OCI-LY7 (cell line): Measurements from ENCODE around the gene SLIT3. TPM values are rescaled to one million over a fixed set of nuclear protein-coding genes. Genes with fewer than 3 reads are reported as not detected.
A peak's percentile ranks its signal among the peaks of the same experiment; 100 is the strongest.

Source experiments
- BruUV-seq: library from RNA; stranded (reverse); fragments of 400-500 nt; replicated peaks from 2 replicates; lab custom pipeline; 2021; lab: Mats Ljungman, UMichigan
- CTCF ChIA-PET: fragments of 300-600 bp; sonication (Branson Sonifier 250); formaldehyde crosslinking; loops from one replicate; lab custom pipeline; 2022; ENCODE audit warnings: antibody characterized with exemption; ENCODE audit not compliant: unreplicated experiment; lab: Charles Lee
- POLR2A ChIA-PET: fragments of 300-600 bp; sonication (Branson Sonifier 250); formaldehyde crosslinking; loops from one replicate; lab custom pipeline; 2022; ENCODE audit warnings: antibody characterized with exemption; lab: Charles Lee
- DNase-seq: peaks from one replicate; pipeline ENCODE4 v3.0.0-alpha.2; 2015; ENCODE audit warnings: low spot score
- H2AFZ ChIP-seq: fragments of 200-600 bp; sonication (generic), shearing (Covaris generic); 2 replicates; pipeline ENCODE4 v1.6.1; 2014; ENCODE audit warnings: mild to moderate bottlenecking, antibody characterized with exemption, low read length, moderate library complexity
- H3K27ac ChIP-seq: fragments of 200-600 bp; sonication (generic); 2 replicates; pipeline ENCODE4 v1.5.1; 2014; ENCODE audit warnings: mixed run types, low read depth, mild to moderate bottlenecking, moderate library complexity, low read length, inconsistent platforms; ENCODE audit not compliant: poor library complexity, severe bottlenecking
- H3K36me3 ChIP-seq: fragments of 200-600 bp; sonication (generic); 2 replicates; pipeline ENCODE4 v1.6.1; 2014; ENCODE audit warnings: mild to moderate bottlenecking, antibody characterized with exemption, low read length, moderate library complexity, mixed read lengths; ENCODE audit not compliant: insufficient read depth
- H3K4me1 ChIP-seq: fragments of 200-600 bp; sonication (generic); 2 replicates; pipeline ENCODE4 v1.5.1; 2014; ENCODE audit warnings: mild to moderate bottlenecking, low read length; ENCODE audit not compliant: insufficient read depth, poor library complexity, severe bottlenecking
- H3K4me2 ChIP-seq: fragments of 200-600 bp; sonication (generic); 2 replicates; pipeline ENCODE4 v1.6.1; 2014; ENCODE audit warnings: mild to moderate bottlenecking, low read length
- H3K4me3 ChIP-seq: fragments of 200-600 bp; sonication (generic); 2 replicates; pipeline ENCODE4 v1.5.1; 2014; ENCODE audit warnings: mild to moderate bottlenecking, low read depth, low read length; ENCODE audit not compliant: poor library complexity, severe bottlenecking
- H3K79me2 ChIP-seq: fragments of 200-600 bp; sonication (generic); 2 replicates; pipeline ENCODE4 v1.6.1; 2016; ENCODE audit warnings: low read depth, mild to moderate bottlenecking, low read length, moderate library complexity, mixed read lengths; ENCODE audit not compliant: insufficient read depth
- H3K9me2 ChIP-seq: fragments of 200-600 bp; sonication (generic); 2 replicates; pipeline ENCODE4 v1.6.1; 2016; ENCODE audit warnings: mild to moderate bottlenecking, low read length, mixed read lengths; ENCODE audit not compliant: insufficient read depth
- H3K9me3 ChIP-seq: fragments of 200-600 bp; sonication (generic); 2 replicates; pipeline ENCODE4 v1.6.1; 2014; ENCODE audit warnings: mild to moderate bottlenecking, mixed run types, low read length, mixed read lengths
- H4K20me1 ChIP-seq: fragments of 200-600 bp; sonication (generic); 2 replicates; pipeline ENCODE4 v1.6.1; 2014; ENCODE audit warnings: mild to moderate bottlenecking, antibody characterized with exemption, low read length, moderate library complexity, mixed read lengths; ENCODE audit not compliant: insufficient read depth
- CTCF ChIP-seq: fragments of 200-600 bp; sonication (generic); conservative IDR thresholded peaks from 2 replicates; pipeline ENCODE4 v1.5.1; 2014; ENCODE audit warnings: mild to moderate bottlenecking, antibody characterized with exemption, low read length, moderate library complexity, mixed read lengths
- EZH2phosphoT487 ChIP-seq: fragments of 200-600 bp; sonication (generic); IDR thresholded peaks from 2 replicates; pipeline ENCODE4 v1.6.1; 2018; ENCODE audit warnings: low read depth, borderline replicate concordance, mild to moderate bottlenecking, mixed run types, antibody characterized with exemption, low read length, moderate library complexity, mixed read lengths
- intact Hi-C: fragments of 100-400 bp; cut with micrococcal nuclease; formaldehyde crosslinking; loops from one replicate; pipeline ENCODE4 v1.10.0; 2022; ENCODE audit not compliant: unreplicated experiment
- total RNA-seq, 2 experiments: library from RNA; depleted of rRNA in 1 of 2; stranded (reverse); fragments of >200 nt in 1 of 2; shearing (Covaris generic) in 1 of 2; gene quantifications; 2 replicates each; pipeline ENCODE4 v1.2.3, GENCODE V29; 2014 to 2022

Gene SLIT3
- total RNA-seq, 2 experiments from 2014 or later: not detected

- no peak for DNase-seq
- ChIA-PET CTCF (no interaction called here), POLR2A (interaction anchor here (0.7 to 1.0 kb wide), 2 partner anchors 14 to 1706 kb away, joined by 3 to 4 read pairs; no protein-coding TSS in a partner anchor)
- H3K4me3 ChIP-seq: no peak overlapping the region
- H2AFZ ChIP-seq: no peak overlapping the region
- BruUV-seq: no TSS peak
- no peak for TF ChIP-seq CTCF
- H3K79me2 ChIP-seq: no peaks in the 10 kb centered on the region
- H3K9me3 ChIP-seq: 0 out of 2 replicates have a peak, but pooled peaks cover 4% of the 10 kb centered on the region
- H3K4me1 ChIP-seq: no peaks in the 10 kb centered on the region
- no peaks in the 10 kb centered on the region for H3K9me2 ChIP-seq
- H3K4me2 ChIP-seq: no peak overlapping the region
- H4K20me1 ChIP-seq: no peaks in the 10 kb centered on the region; the same call in 1 of the 2 replicates
- no peak overlapping the region for H3K27ac ChIP-seq
- intact Hi-C loops: no loop called here
- no peaks in the 10 kb centered on the region for H3K36me3 ChIP-seq
Observed at GRCh38 chr5:169161022-169161680, 139.8 kb downstream of the SLIT3 start.

GRCh38 chr5:169160405-169160901, 140.5 kb downstream of the SLIT3 start:
- intact Hi-C loops: no loop called here

More at GRCh38 chr5:169160405-169160901, 140.5 kb downstream of the SLIT3 start:
- no peak overlapping the region for H2AFZ ChIP-seq
- no peak overlapping the region for H3K27ac ChIP-seq
- 0 out of 2 replicates have a peak, but pooled peaks cover 4% of the 10 kb centered on the region for H3K9me3 ChIP-seq
- TF ChIP-seq EZH2phosphoT487: no peak
- TF ChIP-seq CTCF: 0 out of 2 replicates have a peak, but pooled peaks have one; percentile 25
- no TSS peak for BruUV-seq
- H4K20me1 ChIP-seq: no peaks in the 10 kb centered on the region
- POLR2A ChIA-PET: interaction anchor here (1.0 kb wide), 1 partner anchor 14 kb away, joined by 3 read pairs; no protein-coding TSS in a partner anchor
- CTCF ChIA-PET: no interaction called here
- no peaks in the 10 kb centered on the region for H3K79me2 ChIP-seq
- DNase-seq: no peak
- H3K4me3 ChIP-seq: no peak overlapping the region
- H3K4me1 ChIP-seq: no peaks in the 10 kb centered on the region
- no peak overlapping the region for H3K4me2 ChIP-seq
- H3K9me2 ChIP-seq: no peaks in the 10 kb centered on the region
- H3K36me3 ChIP-seq: no peaks in the 10 kb centered on the region
